ENCODE measurements around the gene SMIM21.

GRCh38 chr18:75474332-75474731, 46.8 kb upstream of the SMIM21 start:
- TF ChIP-seq CTCF (conservative IDR thresholded peaks at IDR 0.05) (no peak), ZFX (IDR thresholded peaks at IDR 0.05) (no peak)

All from C4-2B (cell line).